ENCODE measurements around the gene LYPD1.

LYPD1 gene

DNA sequence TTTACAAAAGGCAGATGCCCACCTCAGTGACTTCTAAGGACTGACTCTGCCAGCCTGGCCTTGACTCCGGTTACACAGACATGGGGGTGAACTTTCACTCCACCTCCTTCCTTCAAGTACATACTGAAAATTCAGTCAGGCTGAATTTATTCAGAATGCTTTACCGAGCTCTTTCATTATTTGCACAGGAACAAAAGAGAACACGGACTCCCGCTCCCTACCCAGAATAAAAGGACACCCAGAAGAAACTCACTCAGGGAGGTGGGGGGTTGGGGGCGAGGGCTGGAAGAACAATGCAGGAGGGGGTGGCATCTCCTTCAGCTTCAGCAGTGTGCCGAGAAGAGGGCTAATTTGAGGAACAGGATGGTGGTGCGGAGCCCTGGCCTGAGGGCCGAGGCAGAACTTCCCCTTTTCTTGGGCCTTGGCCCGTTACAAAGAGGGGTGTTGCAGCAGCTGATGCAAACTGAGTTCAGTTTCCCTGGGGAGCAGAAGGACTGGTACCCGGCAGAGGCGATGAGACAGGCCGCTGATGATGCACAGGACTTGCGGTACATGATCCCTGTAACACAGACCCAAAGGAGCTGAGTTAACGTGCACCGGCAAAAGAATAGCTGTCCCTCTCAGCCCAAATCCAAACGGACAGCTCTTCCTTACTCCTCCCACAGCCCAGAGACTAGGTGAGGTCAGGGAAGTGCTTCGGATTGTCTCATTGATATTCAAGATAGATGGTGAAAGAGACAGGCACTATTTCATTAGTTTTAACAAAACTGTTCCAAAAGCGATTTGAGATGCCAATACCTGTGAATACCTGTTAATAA is 24.1 kb downstream of the LYPD1 start:
- H3K27ac ChIP-seq, result no peak overlapping the region
- TF ChIP-seq, protein P1, sequence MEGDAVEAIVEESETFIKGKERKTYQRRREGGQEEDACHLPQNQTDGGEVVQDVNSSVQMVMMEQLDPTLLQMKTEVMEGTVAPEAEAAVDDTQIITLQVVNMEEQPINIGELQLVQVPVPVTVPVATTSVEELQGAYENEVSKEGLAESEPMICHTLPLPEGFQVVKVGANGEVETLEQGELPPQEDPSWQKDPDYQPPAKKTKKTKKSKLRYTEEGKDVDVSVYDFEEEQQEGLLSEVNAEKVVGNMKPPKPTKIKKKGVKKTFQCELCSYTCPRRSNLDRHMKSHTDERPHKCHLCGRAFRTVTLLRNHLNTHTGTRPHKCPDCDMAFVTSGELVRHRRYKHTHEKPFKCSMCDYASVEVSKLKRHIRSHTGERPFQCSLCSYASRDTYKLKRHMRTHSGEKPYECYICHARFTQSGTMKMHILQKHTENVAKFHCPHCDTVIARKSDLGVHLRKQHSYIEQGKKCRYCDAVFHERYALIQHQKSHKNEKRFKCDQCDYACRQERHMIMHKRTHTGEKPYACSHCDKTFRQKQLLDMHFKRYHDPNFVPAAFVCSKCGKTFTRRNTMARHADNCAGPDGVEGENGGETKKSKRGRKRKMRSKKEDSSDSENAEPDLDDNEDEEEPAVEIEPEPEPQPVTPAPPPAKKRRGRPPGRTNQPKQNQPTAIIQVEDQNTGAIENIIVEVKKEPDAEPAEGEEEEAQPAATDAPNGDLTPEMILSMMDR (conservative IDR thresholded peaks at IDR 0.05; ENCODE audit: low read depth), result no peak
- DNase-seq (ENCODE audit: low spot score), result no peak
- ChIA-PET POLR2A (ENCODE audit: low non-redundant PET) (no interaction called here), CTCF (interaction anchor here (0.6 to 0.8 kb wide), 2 partner anchors 19 to 99 kb away, joined by 3 to 4 read pairs; no protein-coding TSS in a partner anchor)

DNA sequence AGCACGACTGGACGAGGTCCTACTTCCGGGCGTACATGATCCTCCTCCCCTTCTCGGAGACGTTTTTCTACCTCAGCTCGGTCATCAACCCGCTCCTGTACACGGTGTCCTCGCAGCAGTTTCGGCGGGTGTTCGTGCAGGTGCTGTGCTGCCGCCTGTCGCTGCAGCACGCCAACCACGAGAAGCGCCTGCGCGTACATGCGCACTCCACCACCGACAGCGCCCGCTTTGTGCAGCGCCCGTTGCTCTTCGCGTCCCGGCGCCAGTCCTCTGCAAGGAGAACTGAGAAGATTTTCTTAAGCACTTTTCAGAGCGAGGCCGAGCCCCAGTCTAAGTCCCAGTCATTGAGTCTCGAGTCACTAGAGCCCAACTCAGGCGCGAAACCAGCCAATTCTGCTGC is 24.8 kb downstream of the LYPD1 start:
- POLR2A ChIA-PET (ENCODE audit: low non-redundant PET), result no interaction called here
- TF ChIP-seq, protein P1 (conservative IDR thresholded peaks at IDR 0.05; ENCODE audit: low read depth), result no peak
- CTCF ChIA-PET, result no interaction called here
- no peak for DNase-seq (ENCODE audit: low spot score)
- H3K27ac ChIP-seq, result no peak overlapping the region

DNA sequence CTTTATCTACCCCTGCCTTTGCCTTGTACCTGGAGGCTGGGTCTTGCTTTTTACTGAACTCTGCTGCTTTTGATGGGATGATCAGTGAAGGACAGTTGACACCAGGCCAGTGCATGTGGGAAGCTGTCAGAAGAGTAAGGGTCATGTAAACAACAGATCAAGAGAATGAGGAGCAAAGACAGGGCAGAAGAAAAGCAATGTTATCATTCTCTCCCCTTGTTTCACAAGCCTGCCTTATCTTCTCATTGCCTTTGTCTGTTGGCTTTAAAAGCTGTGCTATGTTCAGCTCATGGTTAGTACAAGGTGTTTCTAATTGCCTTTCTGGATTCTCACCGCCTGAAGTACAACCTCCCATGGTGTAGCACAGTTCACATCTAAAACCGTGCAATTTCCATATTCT is 27.6 kb downstream of the LYPD1 start:
- no peak overlapping the region for H3K27ac ChIP-seq
- POLR2A ChIA-PET (ENCODE audit: low non-redundant PET), result no interaction called here
- no peak for DNase-seq (ENCODE audit: low spot score)
- TF ChIP-seq, protein P1 (conservative IDR thresholded peaks at IDR 0.05; ENCODE audit: low read depth), result no peak
- CTCF ChIA-PET, result no interaction called here

DNA sequence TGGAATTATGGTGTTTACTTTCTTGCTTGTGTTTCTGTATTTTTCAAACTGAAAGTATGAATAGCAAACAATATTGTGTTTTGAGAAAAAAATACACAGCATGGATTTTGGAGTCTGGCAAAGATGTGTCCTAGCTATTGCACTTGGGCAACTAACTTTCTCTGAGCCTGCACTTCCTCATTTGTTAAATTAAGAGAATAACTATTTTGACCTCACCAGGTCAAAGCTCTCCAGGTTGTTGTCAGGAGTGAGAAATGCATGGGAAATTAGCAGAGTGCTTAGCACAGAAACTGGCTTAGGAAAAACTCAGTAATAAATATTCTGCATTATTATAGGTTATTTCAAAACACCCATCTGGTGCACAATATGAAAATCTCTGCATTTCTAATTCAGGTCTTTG is 28.2 kb downstream of the LYPD1 start:
- DNase-seq (ENCODE audit: low spot score), result no peak
- POLR2A ChIA-PET (ENCODE audit: low non-redundant PET), result no interaction called here
- H3K27ac ChIP-seq, result no peak overlapping the region
- TF ChIP-seq, protein P1 (conservative IDR thresholded peaks at IDR 0.05; ENCODE audit: low read depth), result no peak
- CTCF ChIA-PET, result no interaction called here

DNA sequence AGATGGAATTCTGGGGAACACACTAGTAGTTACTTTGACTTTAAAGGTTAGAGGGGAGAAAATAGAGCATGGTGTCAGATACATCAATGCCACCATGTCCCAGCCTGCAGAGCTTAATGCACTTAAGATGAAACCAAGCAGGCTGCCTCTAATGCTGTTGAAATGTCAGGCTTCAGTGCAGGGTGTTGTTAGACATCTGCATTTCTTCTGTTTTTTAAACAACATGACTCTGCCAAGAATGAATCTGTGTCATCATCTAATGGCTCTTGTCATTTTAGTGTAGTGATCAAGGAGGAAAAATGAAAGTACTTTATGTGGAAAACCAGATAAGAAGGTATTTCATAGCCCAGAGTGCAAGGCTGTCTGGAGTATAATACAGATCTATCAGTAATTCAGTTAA is 29.9 kb downstream of the LYPD1 start:
- ChIA-PET CTCF (no interaction called here), POLR2A (ENCODE audit: low non-redundant PET) (no interaction called here)
- TF ChIP-seq, protein P1 (conservative IDR thresholded peaks at IDR 0.05; ENCODE audit: low read depth), result no peak
- no peak overlapping the region for H3K27ac ChIP-seq
- DNase-seq (ENCODE audit: low spot score), result no peak

DNA sequence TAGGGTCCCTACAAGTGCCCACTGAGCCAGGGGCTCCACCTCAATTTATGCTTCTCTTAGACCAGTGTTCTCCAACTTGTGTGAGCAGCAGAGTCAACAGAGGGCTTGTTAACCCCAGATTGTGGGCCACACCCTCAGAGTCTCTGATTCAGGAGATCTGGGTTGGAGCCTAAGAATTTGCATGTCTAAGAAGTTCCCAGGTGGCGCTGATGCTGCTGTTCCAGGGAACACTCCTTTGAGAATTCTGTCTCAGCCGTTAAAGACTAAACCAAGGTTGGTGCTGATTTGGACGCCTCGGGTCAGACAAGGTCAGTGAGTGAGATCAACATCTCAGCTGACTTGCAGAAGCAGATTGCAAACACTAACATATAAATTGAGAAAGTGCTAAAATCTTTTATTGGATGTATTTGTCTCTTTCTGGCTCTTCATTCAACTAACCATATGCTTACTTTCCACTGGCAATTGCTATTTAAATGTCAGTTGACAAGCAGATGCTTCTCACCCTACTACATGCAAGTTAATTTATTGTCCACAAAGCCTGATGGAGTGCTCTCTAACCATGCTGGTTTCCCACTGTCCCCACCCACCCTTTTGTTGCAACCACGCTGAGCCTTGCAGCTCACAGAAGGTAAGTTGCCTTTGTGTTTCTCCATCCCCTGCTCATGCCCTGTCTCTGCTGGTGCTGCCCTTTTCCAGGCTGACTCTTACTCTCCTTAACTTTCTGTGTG is 31.5 kb downstream of the LYPD1 start:
- POLR2A ChIA-PET (ENCODE audit: low non-redundant PET), result no interaction called here
- no peak for DNase-seq (ENCODE audit: low spot score)
- CTCF ChIA-PET, result interaction anchor here (0.6 kb wide), 2 partner anchors 21 to 586 kb away, joined by 3 read pairs; no protein-coding TSS in a partner anchor
- no peak overlapping the region for H3K27ac ChIP-seq
- TF ChIP-seq, protein P1 (conservative IDR thresholded peaks at IDR 0.05; ENCODE audit: low read depth), result no peak
